ENCODE measurements around the gene PITHD1.
"Not testable (repeated sequence)": the region's sequence is repeated elsewhere in the genome, so short reads cannot be mapped to it uniquely, and the experiment has no call there.

PITHD1 gene

GRCh38 chr1:23774174-23774880, 3.9 kb upstream of the PITHD1 start:
- DNase-seq (ENCODE audit: low read depth in 2 of 2), result no peak

GRCh38 chr1:23776217-23776616, 2.0 kb upstream of the PITHD1 start:
- DNase-seq (ENCODE audit: low read depth in 2 of 2), result no peak

- no peak for DNase-seq (ENCODE audit: low read depth in 2 of 2)
These were observed 1.7 kb downstream of the PITHD1 start for GRCh38 chr1:23779826-23780371.

GRCh38 chr1:23783141-23783540, 4.9 kb downstream of the PITHD1 start:
- DNase-seq (ENCODE audit: low read depth in 2 of 2), result not testable (repeated sequence)

- no peak for DNase-seq (ENCODE audit: low read depth in 2 of 2)
These were observed 6.6 kb downstream of the PITHD1 start for GRCh38 chr1:23784846-23785245.

GRCh38 chr1:23787701-23788100, 9.5 kb downstream of the PITHD1 start:
- no peak for DNase-seq (ENCODE audit: low read depth in 2 of 2)

GRCh38 chr1:23788695-23789094, 10.5 kb downstream of the PITHD1 start:
- DNase-seq (ENCODE audit: low read depth in 2 of 2), result no peak

GRCh38 chr1:23790696-23791515, 12.7 kb downstream of the PITHD1 start, which contains the start of gene LYPLA2:
LYPLA2 (plus strand) TSS chr1:23791145; CDS start chr1:23792683, 1,538 bp downstream.
- peak; percentile 73 for DNase-seq (ENCODE audit: low read depth in 2 of 2)

GRCh38 chr1:23791516-23792047, 13.4 kb downstream of the PITHD1 start:
- DNase-seq (ENCODE audit: low read depth in 2 of 2), result no peak

GRCh38 chr1:23792151-23792945, 14.1 kb downstream of the PITHD1 start:
- DNase-seq (ENCODE audit: low read depth in 2 of 2), result no peak

GRCh38 chr1:23793018-23793781, 15.0 kb downstream of the PITHD1 start:
- DNase-seq (ENCODE audit: low read depth in 2 of 2), result no peak

GRCh38 chr1:23793861-23794731, 15.9 kb downstream of the PITHD1 start:
- DNase-seq (ENCODE audit: low read depth in 2 of 2), result no peak

- not testable (repeated sequence) for DNase-seq (ENCODE audit: low read depth in 2 of 2)
These were observed 16.5 kb downstream of the PITHD1 start for GRCh38 chr1:23794732-23795182.

- no peak for DNase-seq (ENCODE audit: low read depth in 2 of 2)
These were observed 17.7 kb downstream of the PITHD1 start for GRCh38 chr1:23795676-23796465.

GRCh38 chr1:23796466-23797271, 18.5 kb downstream of the PITHD1 start:
- no peak for DNase-seq (ENCODE audit: low read depth in 2 of 2)

- no peak for DNase-seq (ENCODE audit: low read depth in 2 of 2)
These were observed 19.5 kb downstream of the PITHD1 start for GRCh38 chr1:23797478-23798448.

- DNase-seq (ENCODE audit: low read depth in 2 of 2), result no peak
These were observed 20.5 kb downstream of the PITHD1 start for GRCh38 chr1:23798662-23799142.
